Thyroid gland (tissue), 4 donors: ENCODE measurements around the gene CBX1. TPM values are rescaled to one million over a fixed set of nuclear protein-coding genes. Genes with fewer than 3 reads are reported as not detected.
A peak's percentile ranks its signal among the peaks of the same experiment; 100 is the strongest.
"Not testable (repeated sequence)": the region's sequence is repeated elsewhere in the genome, so short reads cannot be mapped to it uniquely, and the experiment has no call there.

Source experiments
- DNase-seq, 2 donors: peaks; one replicate each; pipeline ENCODE4 v3.0.0-alpha.2; 2019
- H3K27ac ChIP-seq, 3 donors: fragments of 200-600 bp; sonication (generic); 1 replicate in 2 of 3; 2 replicates in 1 of 3; pipeline ENCODE4 v1.5.1; 2016 to 2019; ENCODE audit warnings: mild to moderate bottlenecking in 1 of 3, moderate library complexity in 1 of 3
- H3K27me3 ChIP-seq: fragments of 200-600 bp; sonication (generic); one replicate; pipeline ENCODE4 v1.5.1; 2019
- H3K36me3 ChIP-seq, 2 donors: fragments of 200-600 bp; sonication (generic); one replicate each; pipeline ENCODE4 v1.5.1; 2016 to 2019
- H3K4me1 ChIP-seq, 2 donors: fragments of 200-600 bp; sonication (generic); one replicate each; pipeline ENCODE4 v1.5.1; 2017 to 2019
- H3K4me3 ChIP-seq, 3 donors: fragments of 200-600 bp; sonication (generic); replicated peaks in 1 of 3; 1 replicate in 2 of 3; 2 replicates in 1 of 3; pipeline ENCODE4 v1.5.1; 2016; ENCODE audit warnings: mild to moderate bottlenecking in 1 of 3
- H3K9me3 ChIP-seq: fragments of 200-600 bp; sonication (generic); one replicate; pipeline ENCODE4 v1.5.1; 2017
- POLR2A ChIP-seq, 2 donors: fragments of 450-650 bp; IDR thresholded peaks; one replicate each; pipeline ENCODE4 v1.6.1; 2017; ENCODE audit warnings: antibody characterized with exemption in 2 of 2, mild to moderate bottlenecking in 2 of 2, moderate library complexity in 1 of 2
- WGBS, 2 donors: methylation state at CpG; one replicate each; pipeline ENCODE4 v1.1.5; 2017; 5-methylcytosine and 5-hydroxymethylcytosine counted together
- intact Hi-C: fragments of 100-400 bp; cut with DNase I; formaldehyde crosslinking; loops from one replicate; pipeline ENCODE4 v1.15.1; 2023
- total RNA-seq, 4 donors: library from RNA; depleted of rRNA; stranded (reverse); fragments of >200 nt; gene quantifications; one replicate each; pipeline ENCODE4 v1.2.3, GENCODE V29; 2016
- TF ChIP-seq, protein P1 (sequence below), 6 experiments: fragments of 200-600 bp in 3 of 6; fragments of 450-650 bp in 3 of 6; sonication (generic) in 3 of 6; IDR thresholded peaks; one replicate each; pipeline ENCODE4 v1.5.1; 2016 to 2019; ENCODE audit warnings: antibody characterized with exemption in 6 of 6, mild to moderate bottlenecking in 2 of 6, inconsistent platforms in 1 of 6, moderate library complexity in 1 of 6

The CBX1 gene
- total RNA-seq, 4 donors from 2014 or later: 33.0 to 49.1 (median 38.2) TPM

DNA sequence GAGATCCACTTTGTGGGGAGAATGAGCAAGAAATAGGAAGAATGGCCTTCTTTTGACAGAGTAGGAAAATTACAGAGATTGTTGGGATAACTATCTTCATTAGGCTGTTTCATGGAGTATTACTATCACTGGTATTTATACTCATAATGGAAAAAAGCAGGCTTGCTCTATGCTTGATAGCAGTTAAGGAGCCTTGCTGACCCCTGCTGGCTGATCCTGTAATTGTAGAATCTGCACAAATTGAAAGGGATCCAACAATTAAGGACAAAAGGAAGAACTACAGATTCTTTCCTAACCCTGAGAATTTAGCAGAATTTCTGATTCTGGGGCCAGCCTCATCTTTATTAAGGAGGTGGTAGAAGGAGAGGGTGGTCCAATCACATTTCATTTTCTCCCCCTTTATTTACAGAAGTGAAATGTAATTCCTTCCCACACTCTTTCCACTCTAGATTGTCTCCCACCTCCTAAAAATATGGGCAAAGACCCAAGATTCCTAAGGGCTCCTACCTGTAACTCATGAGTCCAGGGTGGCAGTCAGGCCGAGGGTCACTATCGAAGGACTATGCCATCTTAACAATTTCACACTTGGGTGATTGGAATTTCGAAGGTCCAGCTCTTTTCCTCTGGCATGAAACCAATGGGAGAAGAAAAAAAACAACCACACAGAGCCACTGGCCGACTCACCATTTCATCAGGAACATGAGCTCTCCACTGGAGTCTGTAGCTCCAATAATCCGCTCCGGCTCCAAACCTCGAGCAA is 26.8 kb downstream of the CBX1 start:
- WGBS, 2 donors: 29% methylated on average over 7 of the region's 7 CpGs
- intact Hi-C loops: loop anchor here (5.0 kb wide), 1 partner anchor 47 kb away; no protein-coding TSS in a partner anchor
- Histone ChIP-seq H3K27ac (peak overlapping the region; percentile 79 to 93 (median 91)), H3K9me3 (no peaks in the 10 kb centered on the region), H3K4me1 (peaks cover 43 to 51% of the 10 kb centered on the region in 2 donors), H3K36me3 (peaks cover 0 to 4% of the 10 kb centered on the region in 2 donors), H3K4me3 (no peak overlapping the region), H3K27me3 (no peaks in the 10 kb centered on the region)
- peak; percentile 86 for DNase-seq
- TF ChIP-seq POLR2A (IDR thresholded peaks at IDR 0.05): peak in 1 of 2 donors; percentile 39
- TF ChIP-seq, protein P1, sequence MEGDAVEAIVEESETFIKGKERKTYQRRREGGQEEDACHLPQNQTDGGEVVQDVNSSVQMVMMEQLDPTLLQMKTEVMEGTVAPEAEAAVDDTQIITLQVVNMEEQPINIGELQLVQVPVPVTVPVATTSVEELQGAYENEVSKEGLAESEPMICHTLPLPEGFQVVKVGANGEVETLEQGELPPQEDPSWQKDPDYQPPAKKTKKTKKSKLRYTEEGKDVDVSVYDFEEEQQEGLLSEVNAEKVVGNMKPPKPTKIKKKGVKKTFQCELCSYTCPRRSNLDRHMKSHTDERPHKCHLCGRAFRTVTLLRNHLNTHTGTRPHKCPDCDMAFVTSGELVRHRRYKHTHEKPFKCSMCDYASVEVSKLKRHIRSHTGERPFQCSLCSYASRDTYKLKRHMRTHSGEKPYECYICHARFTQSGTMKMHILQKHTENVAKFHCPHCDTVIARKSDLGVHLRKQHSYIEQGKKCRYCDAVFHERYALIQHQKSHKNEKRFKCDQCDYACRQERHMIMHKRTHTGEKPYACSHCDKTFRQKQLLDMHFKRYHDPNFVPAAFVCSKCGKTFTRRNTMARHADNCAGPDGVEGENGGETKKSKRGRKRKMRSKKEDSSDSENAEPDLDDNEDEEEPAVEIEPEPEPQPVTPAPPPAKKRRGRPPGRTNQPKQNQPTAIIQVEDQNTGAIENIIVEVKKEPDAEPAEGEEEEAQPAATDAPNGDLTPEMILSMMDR (IDR thresholded peaks at IDR 0.05): peak; percentile 61 to 97 (median 84)

DNA sequence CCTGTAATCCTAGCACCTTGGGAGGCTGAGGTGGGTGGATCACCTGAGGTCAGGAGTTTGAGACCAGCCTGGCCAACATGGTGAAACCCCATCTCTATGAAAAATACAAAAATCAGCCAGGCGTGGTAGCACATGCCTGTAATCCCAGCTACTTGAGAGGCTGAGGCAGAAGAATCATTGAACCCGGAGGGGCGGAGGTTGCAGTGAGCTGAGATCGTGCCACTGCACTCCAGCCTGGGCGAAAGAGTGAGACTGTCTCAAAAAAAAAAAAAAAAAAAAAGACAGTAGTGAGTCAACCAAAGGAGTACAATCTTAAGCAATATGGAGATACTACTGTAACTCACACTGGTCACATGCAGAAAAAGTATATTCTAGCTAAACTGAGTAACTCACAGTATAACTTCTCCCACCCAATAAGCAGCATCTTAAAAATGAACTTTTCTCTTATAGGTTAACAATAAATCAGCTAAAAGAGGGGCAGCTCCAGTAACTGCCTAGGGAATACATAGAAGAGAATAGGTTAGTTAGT is 27.6 kb downstream of the CBX1 start:
- H3K27me3 ChIP-seq, H3K4me3 ChIP-seq, H3K9me3 ChIP-seq, H3K36me3 ChIP-seq: not testable (repeated sequence)
- Histone ChIP-seq H3K27ac (peak overlapping the region; percentile 79 to 91 (median 88)), H3K4me1 (peaks cover 43 to 51% of the 10 kb centered on the region in 2 donors)
- WGBS, 2 donors: 39 to 56% methylated on average over 5 of the region's 5 CpGs
- intact Hi-C loops: loop anchor here (5.0 kb wide), 1 partner anchor 46 kb away; no protein-coding TSS in a partner anchor
- peak; percentile 65 for DNase-seq

DNA sequence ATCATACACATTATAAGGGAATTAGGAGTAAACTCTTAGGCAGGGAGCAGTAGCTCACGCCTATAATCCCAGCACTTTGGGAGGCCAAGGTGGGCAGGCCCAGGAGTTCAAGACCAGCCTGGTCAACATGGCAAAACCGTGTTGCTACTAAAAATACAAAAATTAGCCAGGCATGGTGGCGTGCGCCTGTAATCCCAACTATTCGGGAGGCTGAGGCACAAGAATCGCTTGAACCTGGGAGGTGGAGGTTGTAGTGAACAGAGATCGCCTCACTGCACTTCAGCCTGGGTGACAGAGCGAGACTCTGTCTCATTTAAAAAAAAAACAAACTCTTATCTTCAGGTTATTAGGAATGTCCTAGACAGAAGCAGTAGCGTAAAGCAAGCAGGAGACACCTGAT is 28.5 kb downstream of the CBX1 start:
- intact Hi-C loops: loop anchor here (5.0 kb wide), 1 partner anchor 46 kb away; no protein-coding TSS in a partner anchor
- not testable (repeated sequence) for H3K36me3 ChIP-seq, DNase-seq, H3K9me3 ChIP-seq, H3K27me3 ChIP-seq, H3K4me3 ChIP-seq
- H3K27ac ChIP-seq: peak overlapping the region; percentile 79 to 91 (median 88)
- 83 to 84% methylated on average over 9 of the region's 9 CpGs for WGBS, 2 donors
- peaks cover 45 to 54% of the 10 kb centered on the region in 2 donors for H3K4me1 ChIP-seq

DNA sequence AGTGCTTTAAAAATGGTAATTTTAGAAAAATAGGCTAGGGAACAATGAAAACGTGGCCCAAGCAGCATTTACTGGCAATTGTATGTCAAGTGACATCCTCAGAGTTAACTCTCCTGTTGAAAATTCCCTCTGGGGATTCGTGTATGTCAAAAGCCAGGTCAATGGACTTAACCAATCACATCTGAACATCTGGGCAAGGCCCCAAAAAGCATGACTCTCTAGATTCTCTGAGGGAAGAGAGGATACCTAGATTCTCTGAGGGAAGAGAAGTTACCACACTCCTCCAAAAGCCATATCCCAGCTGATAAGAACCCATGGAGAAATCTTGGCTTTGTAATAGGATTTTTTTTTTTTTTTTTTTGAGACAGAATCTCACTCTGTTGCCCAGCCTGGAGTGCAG is 29.6 kb downstream of the CBX1 start:
- TF ChIP-seq, protein P1 (IDR thresholded peaks at IDR 0.05): no peak
- no peak for TF ChIP-seq POLR2A (IDR thresholded peaks at IDR 0.05)
- 50 to 75% methylated on average over 2 of the region's 2 CpGs for WGBS, 2 donors
- H3K27ac ChIP-seq: peak overlapping the region in 1 of 3 donors; percentile 19
- no peaks in the 10 kb centered on the region for H3K27me3 ChIP-seq
- no peak overlapping the region for H3K4me3 ChIP-seq
- peaks cover 40 to 48% of the 10 kb centered on the region in 2 donors for H3K4me1 ChIP-seq
- DNase-seq: no peak
- H3K9me3 ChIP-seq: no peaks in the 10 kb centered on the region
- peaks cover 0 to 4% of the 10 kb centered on the region in 2 donors for H3K36me3 ChIP-seq
- intact Hi-C loops: loop anchor here (5.0 kb wide), 1 partner anchor 44 kb away; no protein-coding TSS in a partner anchor

- Histone ChIP-seq H3K27ac (peak overlapping the region in 1 of 3 donors; percentile 1), H3K27me3 (no peaks in the 10 kb centered on the region), H3K4me1 (peaks cover 36 to 44% of the 10 kb centered on the region in 2 donors), H3K36me3 (peaks cover 0 to 4% of the 10 kb centered on the region in 2 donors), H3K4me3 (no peak overlapping the region), H3K9me3 (no peaks in the 10 kb centered on the region)
- WGBS, 2 donors: 46 to 52% methylated on average over 2 of the region's 2 CpGs
- DNase-seq: no peak
- TF ChIP-seq, protein P1 (IDR thresholded peaks at IDR 0.05): no peak
- TF ChIP-seq POLR2A (IDR thresholded peaks at IDR 0.05): no peak
- intact Hi-C loops: loop anchor here (5.0 kb wide), 1 partner anchor 43 kb away; no protein-coding TSS in a partner anchor
Measured at GRCh38 chr17:48070195-48070594, 31.1 kb downstream of the CBX1 start.

DNA sequence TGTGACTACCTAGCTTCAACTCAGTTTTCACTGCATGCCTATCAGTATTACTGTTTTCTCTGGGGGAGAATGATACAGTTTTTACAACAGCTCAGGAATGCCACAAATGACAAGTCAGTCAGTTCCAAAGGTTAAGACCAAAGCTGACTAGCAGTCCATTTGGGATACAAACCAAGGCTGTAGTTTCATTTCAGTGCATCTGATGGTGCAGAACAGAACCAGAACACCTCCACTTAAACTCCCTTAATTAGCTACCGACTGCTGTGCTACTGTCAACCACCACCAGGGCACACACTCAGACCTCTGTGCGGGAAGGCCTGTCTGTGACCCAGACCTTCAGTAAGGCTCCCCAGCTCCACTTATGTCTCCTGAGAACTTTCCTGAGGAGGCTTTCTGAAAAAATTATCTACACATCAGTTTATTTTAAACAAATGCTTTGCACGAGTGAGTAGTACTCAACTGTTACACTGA is 32.8 kb downstream of the CBX1 start:
- intact Hi-C loops: no loop called here
- DNase-seq: no peak
- Histone ChIP-seq H3K4me1 (peaks cover 26 to 34% of the 10 kb centered on the region in 2 donors), H3K4me3 (no peak overlapping the region), H3K27me3 (no peaks in the 10 kb centered on the region), H3K9me3 (no peaks in the 10 kb centered on the region), H3K36me3 (peaks cover 4 to 6% of the 10 kb centered on the region in 2 donors), H3K27ac (peak overlapping the region in 1 of 3 donors; percentile 25)
- TF ChIP-seq, protein P1 (IDR thresholded peaks at IDR 0.05): peak in 3 of 6 experiments; percentile 27 to 38 (median 30)
- no peak for TF ChIP-seq POLR2A (IDR thresholded peaks at IDR 0.05)
- 47 to 64% methylated on average over 3 of the region's 3 CpGs for WGBS, 2 donors

DNA sequence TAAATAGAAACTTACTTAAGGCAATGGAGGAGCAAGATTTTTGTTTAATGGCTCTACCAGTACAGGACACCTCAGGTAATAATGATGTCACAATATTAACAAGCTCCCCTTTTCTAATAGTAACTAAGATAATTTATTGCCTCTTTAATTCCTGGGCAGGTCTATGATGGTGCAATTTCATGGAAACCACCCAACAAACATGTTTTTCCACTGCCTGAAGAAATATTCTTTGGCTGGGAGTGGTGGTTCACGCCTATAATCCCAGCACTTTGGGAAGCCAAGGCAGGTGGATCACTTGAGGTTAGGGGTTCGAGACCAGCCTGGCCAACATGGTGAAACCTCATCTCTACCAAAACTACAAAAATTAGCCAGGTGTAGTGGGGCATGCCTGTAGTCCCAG is 33.5 kb downstream of the CBX1 start:
- Histone ChIP-seq H3K4me1 (peaks cover 19 to 26% of the 10 kb centered on the region in 2 donors), H3K36me3 (peaks cover 4 to 11% of the 10 kb centered on the region in 2 donors)
- H3K9me3 ChIP-seq: not testable (repeated sequence)

More for the DNA sequence above, 33.5 kb downstream of the CBX1 start:
- 97 to 98% methylated on average over 2 of the region's 2 CpGs for WGBS, 2 donors
- H3K27me3 ChIP-seq, DNase-seq, intact Hi-C loops, H3K4me3 ChIP-seq: not testable (repeated sequence)
- peak overlapping the region in 1 of 3 donors; percentile 25 for H3K27ac ChIP-seq
